Ramos (cell line): ENCODE measurements around the gene VSIR.

Experiments used
- in situ Hi-C: fragments of 300-500 bp; cut with MboI; formaldehyde crosslinking; loops from one replicate; pipeline ENCODE4 v1.14.3; 2022; ENCODE audit warnings: low sequenced_read_pairs; ENCODE audit not compliant: unreplicated experiment

The VSIR gene

DNA sequence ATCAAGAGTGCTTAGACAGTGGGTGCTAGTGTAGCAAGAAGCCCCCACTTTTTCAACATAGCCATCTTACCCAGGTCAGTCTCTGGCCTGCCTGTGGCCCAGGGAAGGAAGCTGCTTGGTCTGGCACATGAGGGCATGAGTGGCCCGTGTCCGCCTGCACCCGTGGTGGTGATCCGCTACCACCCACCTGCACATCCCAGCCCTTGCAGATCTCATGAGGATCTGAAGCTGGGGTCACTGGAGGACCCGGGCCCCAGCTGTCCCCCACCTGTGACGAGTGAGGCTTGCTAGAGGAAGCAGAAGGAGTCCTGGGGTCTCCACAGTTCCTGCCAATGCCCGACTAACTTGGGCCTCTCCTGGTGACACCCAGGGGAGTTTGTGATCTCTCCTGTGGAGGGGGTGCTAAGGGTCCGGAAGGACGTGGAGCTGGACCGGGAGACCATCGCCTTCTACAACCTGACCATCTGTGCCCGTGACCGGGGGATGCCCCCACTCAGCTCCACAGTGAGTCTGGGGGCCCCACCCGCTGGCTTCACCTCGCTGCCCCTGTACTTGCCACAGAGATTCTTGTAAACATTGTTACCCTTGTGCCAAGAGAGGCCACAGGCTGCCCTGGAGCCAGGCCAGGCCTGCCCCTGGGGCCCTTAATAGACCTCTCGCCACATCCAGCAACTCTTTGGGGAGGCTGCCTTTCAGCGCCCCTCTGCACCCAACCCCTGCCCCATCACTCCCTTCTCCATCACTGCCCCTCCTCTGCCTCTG lies 10.8 kb upstream of the VSIR start:
- in situ Hi-C loops, result no loop called here

DNA sequence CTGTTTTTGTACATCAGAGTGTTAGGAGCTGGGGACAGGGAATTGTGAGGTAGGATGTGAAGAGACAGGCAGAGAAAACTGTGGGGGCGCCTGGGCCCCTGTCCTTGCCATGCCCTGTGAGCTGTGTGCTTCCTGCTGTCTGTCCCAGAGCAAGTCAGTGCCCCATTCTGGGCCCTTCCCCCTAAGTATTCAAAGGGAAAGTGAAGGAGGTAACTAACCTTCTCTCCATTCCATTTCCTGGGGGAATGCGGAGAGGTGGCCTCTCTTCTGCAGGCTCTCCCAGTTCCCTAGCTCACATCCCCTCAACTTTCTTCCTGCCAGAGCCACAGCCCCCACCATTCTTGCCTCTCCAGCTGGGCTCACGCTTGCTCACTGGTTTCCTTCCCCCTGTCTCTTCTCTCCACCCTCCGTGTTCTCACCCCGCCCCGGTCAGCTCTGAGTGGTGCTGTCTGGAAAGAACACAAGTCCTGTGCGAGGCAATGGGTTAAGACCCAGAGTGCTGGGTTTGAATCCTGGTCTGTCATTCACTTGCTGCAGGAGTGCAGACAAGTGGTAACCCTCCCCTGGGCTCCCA lies 9.7 kb upstream of the VSIR start:
- in situ Hi-C loops, result no loop called here

DNA sequence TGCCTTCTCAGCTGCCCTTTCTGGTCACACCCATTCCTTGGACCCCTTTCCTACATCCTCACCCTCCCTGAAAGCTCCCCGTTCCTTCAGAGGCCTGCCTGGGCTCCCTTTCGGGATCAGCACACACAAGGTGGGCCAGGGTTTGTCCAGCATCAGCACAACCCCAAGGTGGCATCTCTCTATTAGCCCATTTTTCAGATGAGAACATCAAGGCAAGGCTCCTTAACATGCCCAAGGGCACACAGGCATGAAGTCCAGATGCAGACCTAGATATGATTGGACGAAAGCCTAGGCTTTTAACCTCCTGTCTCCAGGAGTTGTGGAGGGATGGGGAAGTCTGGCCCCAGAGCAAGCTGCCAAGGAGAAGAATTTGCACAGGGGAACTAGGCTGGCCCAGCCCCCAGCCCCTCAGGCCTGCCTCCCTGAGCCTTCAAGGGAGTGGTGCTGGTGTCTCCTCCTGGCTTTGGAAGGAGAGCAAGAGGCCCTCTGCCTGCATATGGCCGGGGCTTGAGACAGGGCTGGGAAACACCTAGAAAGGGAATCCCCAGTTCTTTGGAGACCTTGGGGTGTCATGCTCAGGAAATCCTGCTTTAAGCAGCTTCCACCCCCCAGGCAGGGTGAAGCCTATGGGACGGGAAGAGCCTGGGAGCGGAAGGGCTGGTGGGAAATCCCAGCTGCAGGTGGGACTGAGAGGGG lies 9.0 kb upstream of the VSIR start:
- in situ Hi-C loops, result no loop called here

DNA sequence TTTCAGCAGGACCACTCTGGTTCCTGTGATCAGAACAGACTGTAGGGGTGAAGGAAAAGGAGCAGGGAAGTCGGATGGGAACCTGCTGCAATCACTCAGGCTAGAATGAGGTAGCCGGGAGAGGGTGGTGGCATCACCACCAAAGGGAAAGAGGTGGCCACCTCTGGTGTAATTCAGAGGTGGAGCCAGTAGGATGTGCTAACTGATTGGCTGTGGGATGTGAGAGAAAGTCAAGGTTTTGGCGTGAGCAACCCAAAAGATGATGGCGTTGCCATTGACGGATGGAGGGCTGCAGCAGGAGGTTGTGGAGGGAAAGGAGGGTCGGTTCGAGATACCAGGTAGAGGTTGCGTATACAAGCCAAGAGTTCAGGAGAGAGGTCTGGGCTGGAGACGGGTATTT lies 7.4 kb upstream of the VSIR start:
- in situ Hi-C loops, result no loop called here

DNA sequence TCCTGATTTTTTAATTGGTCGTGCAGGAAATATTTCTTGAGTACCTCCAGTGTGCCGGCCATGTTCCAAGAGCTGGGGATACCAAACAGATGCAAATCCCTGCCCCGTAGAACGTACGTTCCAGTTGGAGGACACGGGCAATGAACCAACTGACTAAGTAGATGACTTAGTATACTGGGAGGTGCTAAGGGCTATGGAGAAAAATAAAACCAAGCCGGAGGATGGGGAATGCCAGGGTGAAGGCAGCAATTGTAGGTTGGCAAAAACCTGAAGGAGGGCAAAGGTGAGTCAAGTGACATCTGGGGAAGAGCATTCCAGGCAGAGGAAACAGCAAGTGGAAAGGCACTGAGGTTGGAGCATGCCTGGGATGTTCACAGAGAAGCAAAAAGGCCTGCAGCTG lies 6.8 kb upstream of the VSIR start:
- in situ Hi-C loops, result no loop called here

DNA sequence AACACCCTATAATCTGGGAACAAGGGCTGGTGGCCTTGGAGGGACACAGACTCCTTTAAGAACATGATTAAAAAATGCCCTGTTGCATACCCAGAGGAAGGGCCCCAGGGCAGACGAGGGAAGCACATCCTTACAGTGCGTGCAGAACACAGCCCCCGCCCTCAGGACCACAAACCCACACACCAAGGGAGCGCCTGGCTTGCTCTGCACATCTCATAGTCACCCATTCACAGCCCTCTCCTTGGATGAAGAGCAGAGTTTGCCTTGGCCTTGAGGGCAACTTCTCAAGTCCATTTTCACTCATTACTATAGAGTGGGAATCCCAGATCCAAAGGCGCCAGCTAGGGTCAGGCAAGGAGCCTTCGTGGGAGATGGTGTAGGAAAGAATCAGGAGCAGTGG lies 6.3 kb upstream of the VSIR start:
- in situ Hi-C loops, result no loop called here

DNA sequence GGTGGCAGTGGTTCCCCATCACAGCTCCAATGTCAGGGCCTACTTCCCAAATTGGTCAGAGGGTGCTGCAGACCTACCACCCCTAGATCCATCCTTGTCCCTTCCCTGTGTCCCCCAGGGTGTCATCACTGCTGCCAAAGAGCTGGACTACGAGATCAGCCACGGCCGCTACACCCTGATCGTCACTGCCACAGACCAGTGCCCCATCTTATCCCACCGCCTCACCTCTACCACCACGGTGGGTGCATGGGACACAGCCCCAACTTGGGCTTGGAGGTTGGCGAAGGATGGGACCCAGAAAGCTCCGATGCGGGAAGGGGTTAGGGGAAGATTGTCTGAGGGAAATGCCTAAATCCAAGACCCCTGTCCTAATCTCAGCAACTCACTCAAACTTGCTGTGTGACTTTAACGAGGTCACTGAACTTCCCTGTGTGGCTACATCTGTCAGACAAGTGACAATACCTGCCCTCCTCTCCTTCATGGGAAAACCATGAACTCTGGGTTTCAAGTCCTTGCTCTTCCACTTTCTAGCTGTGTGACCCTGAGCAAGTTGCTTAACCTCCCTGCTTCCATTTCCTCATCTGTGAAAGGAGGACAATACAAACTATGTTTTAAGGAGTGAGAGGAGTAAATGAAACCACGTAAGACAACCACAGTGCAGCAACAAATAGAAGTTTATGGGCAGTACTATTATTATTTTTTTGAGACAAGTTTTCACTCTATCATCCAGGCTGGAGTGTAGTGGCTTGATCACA lies 4.9 kb upstream of the VSIR start:
- in situ Hi-C loops, result no loop called here

DNA sequence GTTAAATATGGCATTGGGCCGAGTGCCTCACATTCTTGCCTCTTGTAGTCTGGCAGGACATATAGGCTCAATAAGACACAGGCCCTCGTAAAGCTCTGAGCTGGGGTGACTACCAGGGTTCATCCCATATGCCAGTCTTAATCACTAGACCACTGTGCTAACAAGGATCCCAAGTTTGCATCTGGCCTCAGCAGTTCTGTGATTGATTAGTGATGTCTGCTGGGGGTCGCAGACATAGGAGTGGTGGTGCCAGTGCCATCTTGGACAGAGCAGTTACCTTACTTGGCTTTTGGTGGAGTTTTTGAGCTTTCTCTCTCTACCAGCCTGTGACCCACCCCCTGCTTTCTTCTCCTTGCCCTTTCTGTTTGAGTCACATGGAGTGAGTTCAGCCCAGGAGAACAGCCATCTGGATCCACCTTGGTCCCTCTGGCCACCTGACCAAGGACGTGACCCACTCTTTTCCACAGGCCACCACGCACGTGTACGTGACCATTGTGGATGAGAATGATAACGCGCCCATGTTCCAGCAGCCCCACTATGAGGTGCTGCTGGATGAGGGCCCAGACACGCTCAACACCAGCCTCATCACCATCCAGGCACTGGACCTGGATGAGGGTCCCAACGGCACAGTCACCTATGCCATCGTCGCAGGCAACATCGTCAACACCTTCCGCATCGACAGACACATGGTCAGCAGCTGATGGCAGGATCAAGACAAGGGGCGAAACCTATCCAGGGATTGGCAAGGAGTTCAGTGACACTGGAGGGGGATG lies 4.1 kb upstream of the VSIR start:
- in situ Hi-C loops, result no loop called here

DNA sequence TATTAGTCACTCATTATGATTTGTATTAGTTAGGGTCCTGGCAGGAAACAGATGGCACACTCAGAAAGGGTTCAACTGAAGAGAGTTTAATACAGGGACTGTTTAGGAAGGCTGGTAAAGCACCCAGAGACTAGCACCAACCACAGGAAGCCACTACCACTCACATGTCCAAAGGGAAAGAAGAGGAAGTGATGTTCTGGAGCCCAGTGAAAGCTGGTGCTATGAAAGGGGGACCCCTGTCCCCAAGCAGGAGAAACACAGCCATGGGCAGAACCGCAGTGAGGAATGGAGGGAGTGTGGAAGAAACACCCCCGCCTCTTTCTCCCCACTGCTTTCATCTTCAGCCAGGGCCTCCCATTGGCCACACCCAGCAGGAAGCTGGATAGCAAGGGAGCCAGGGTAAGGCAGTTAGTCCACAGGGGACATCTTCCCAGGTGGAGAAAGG lies 3.2 kb upstream of the VSIR start:
- in situ Hi-C loops, result no loop called here

DNA sequence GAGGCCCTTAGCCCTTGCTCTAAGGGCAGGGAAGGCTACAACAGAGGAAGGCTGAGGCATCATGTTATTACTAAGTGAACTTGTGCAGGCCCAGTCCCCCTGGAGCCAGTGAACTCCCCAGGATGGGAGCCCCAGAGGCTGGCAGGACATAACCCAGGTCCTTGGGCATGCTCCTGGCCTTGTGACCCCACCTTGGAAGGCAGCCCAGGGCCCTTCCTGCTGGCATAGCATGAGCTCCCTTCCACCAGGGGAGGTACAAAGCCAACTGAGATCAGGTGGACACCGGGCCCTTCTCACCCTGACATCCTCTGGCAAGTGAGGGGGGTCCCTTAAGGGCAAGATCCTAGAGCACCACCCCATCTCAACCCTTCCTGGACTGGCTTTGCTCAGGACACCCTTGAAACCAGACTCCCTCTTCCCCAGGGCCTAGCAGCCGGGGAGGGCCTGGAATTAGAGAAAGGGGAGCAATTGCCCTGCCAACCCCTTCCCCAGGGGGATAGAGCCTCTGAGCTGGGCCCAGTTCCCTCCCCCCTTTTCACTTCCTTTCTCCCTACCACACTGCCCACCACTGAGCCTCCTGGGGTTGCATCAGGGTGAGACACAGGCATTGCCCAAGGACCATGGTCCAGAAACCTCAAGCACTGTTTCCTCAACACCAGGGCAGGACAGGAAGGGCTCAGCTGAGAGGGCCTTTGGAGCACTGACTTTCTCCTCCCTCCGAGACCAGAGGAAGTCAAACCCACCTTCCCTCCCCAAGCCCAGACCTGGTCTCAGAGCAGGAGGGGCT lies 1.8 kb upstream of the VSIR start:
- in situ Hi-C loops, result no loop called here

DNA sequence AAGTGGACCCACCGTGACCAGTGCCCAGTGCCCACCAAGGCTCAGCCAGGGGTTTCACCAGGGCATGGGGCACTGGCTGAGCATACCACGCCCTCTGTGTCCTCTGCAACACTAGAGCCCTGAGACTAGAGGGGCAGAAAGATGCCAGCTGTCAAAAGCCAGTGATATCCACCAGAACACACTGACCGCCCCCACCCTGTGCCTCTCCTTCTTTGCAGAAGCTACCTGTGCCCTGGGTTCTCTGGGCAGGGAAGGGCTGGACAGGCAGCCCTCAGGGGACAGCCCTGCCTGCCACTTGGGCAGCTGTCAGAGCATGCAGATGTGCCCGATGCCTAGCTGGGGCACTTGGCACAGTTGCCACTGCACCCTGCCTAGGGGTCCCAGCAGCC lies 494 bp downstream of the VSIR start:
- in situ Hi-C loops, result no loop called here

DNA sequence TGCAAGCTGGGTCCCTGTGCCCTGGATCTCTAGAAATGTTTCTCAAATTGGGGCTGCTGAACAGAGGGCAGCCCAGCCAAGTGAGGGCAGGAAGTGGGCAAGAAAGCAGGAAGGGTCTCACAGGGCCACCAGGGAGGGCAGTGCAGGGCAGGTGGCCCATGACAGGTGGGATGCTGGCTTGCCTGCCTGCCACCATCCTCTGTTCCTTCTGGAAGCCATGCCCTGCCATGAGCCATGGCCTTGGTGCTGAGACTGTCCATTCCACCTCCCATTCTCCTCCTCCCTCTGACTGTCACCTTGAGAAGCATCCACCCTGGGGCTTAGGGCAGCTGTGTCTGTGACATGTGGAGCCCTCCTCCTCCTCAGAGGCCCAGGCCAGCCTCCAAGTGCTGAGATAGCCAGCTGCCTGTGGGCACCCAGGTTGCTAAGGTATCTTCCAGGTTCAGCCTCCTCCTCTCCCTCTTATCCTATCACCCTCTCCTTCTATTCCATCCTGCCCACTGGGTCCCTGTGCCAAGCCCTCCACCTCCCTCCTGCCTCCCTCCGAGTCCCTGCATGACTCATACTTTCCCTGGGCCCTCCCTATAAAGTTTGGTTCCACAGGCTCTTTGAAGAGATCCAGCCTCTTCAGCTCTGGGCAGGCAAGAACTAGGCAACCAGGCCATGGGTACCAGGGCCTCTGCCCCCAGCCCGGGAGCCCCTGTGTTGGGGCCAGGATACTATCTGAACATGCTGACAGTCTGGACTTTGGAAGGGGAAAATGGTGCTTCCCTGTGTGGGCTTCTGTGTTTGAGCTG lies 1.3 kb downstream of the VSIR start:
- in situ Hi-C loops, result no loop called here

DNA sequence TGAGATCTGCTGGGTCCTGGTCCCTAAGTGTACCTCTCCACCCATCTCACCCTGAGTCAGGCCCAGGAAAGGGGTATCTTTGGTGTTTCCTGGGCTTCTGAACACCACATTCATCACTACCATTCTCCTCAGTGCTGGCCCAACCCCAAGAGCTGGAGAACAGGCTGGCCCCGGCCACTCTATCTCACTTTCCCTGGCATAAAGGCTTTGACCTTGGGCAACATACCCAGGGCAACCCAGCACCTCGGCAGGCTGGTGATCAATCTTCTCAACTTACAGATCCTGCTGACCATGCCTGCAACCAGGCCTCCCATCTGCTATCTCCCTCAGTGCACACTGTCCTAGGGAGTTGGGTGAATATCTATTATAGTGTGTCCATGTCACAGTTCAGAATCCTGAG lies 2.1 kb downstream of the VSIR start:
- in situ Hi-C loops, result no loop called here

DNA sequence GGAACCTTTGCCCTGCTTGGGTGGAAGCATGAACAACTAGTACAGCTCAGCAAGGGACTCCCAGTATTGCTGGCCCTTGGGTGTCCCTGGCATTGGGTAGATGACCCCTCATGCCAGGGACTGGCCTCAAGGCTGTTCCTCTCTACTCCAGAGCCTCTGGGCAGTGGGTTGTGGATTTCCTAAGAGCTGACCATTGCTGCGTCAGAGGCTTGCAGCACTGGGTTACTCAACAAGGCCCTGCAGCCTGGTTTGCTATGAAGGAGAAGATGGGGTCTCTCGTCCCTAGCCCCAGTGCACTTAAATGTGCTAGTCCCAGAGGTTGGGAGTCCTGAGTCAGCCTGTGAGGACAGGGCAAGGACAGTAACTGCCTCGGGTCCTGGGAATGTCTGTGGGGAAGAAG lies 2.5 kb downstream of the VSIR start:
- in situ Hi-C loops, result no loop called here

DNA sequence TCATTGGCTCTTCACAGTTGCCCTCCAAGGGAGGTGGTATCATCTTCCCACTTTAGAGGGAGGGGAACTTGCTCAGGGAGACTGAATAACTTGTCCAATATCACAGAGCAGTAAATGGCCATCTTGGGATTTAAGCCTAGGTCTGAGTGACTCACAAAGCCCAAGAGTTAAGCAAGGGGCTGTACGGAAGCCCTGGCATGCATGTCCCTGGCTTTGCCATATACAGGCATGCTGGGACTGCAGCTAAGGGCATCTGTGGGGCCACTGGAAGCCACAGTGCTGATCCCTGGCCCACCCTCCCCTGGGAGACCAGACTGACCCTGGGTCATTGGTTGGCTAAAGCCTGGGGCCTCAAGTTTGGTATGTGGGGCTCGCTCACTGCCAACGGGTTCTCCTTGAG lies 3.1 kb downstream of the VSIR start:
- in situ Hi-C loops, result no loop called here

DNA sequence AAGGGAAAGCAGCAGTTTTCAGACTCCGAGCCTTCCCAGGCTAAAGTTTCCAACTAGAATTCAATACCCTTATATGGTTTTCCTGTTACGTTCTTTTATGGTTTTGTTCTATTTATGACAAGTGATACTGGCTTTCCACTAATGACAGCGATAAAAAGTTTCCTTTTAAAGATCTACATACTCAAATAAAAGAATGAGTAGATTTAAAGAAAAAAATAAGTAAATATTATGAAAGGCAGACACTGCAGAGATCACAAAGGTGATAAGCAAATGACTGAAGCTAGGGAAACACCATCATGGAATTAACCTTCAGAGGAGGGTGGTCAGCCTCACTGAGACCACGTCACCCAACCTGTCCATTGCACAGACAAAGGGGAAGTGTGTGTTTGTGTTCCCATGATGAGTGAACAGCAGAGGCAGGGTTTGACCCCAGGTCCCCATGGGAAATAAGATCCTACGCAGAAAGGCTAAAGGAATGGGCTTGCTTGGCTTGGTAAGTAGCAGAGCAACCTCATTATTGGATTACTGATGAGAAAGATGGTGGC lies 4.0 kb downstream of the VSIR start:
- in situ Hi-C loops, result no loop called here

DNA sequence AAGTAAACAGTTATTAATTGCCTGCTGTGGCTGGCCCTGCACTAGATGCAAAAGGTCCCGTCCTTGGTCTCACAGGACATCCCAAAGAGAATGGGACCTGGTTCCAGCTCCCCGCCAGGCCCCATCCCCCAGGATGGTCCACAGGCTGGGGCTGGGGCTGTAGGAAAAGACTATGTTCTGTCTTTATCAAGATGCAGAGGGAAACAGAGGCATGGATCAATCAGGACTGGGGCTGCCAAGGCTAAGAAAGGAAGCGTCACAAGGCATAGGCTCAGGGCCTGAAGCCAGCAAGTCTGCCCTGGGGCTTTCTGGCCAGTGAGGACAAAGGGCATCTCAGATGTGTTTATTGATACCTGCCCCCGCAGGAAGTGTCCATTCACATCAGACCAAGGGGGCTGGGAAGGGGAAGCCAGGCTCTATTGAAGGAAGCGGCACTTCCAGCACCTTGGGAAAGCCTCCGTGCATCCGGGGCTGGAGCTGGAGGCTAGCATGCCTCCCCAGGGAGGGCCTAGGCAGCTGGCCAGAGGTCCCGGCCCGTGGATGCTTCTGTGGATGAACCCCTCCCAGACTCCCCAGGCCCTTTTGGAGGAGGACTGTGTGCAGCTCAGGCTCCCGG lies 5.8 kb downstream of the VSIR start:
- in situ Hi-C loops, result no loop called here
